Measurements from ENCODE around the gene TAF3. TPM values are rescaled to one million over a fixed set of nuclear protein-coding genes. Genes with fewer than 3 reads are reported as not detected.

TAF3 gene
- polyA plus RNA-seq, 3 donors: 1.6 to 3.9 (median 3.4) TPM

- H3K4me1 Mint-ChIP-seq: no peaks in the 10 kb centered on the region
Observed at GRCh38 chr10:7886056-7886455, 67.8 kb downstream of the TAF3 start.

GRCh38 chr10:7887174-7887816 lies 69.0 kb downstream of the TAF3 start:
- Mint-ChIP-seq H3K9me3 (peaks cover 0 to 1% (median 0%) of the 10 kb centered on the region in 7 donors), H3K4me1 (no peaks in the 10 kb centered on the region), H3K27ac (no peak overlapping the region), H3K36me3 (peaks cover 0 to 3% of the 10 kb centered on the region in 2 donors), H3K4me3 (no peak overlapping the region), H3K27me3 (ENCODE audit: low read depth in 3 of 3) (peaks cover 0 to 2% (median 0%) of the 10 kb centered on the region in 3 donors)
- intact Hi-C loops (cut with micrococcal nuclease): no loop called here
- Histone ChIP-seq H3K27me3 (ENCODE audit: control insufficient read depth in 2 of 2, insufficient read depth in 2 of 2, low read length in 2 of 2) (no peaks in the 10 kb centered on the region), H3K36me3 (replicated peaks in 1 of 2; ENCODE audit: control insufficient read depth in 1 of 2, insufficient read depth in 2 of 2, low read length in 2 of 2) (no peaks in the 10 kb centered on the region), H3K4me1 (ENCODE audit: control insufficient read depth in 1 of 2, insufficient read depth in 2 of 2, low read length in 2 of 2) (no peaks in the 10 kb centered on the region), H4K20me1 (ENCODE audit: insufficient read depth, low read length) (peaks cover 42% of the 10 kb centered on the region), H3K27ac (ENCODE audit: low read depth in 1 of 2, low read length in 2 of 2) (no peak overlapping the region), H3K79me2 (ENCODE audit: insufficient read depth, low read length) (no peaks in the 10 kb centered on the region), H3K9me3 (replicated peaks in 1 of 2; ENCODE audit: control insufficient read depth in 1 of 2, insufficient read depth in 1 of 2, low read length in 2 of 2) (no peaks in the 10 kb centered on the region), H2AFZ (ENCODE audit: insufficient read depth, low read depth, low read length, poor library complexity, severe bottlenecking) (no peak overlapping the region), H3K4me3 (replicated peaks in 1 of 3; ENCODE audit: low read depth in 2 of 3, low read length in 3 of 3) (no peak overlapping the region), H3K4me2 (replicated peaks; ENCODE audit: extremely low read depth, low read length, poor library complexity, severe bottlenecking) (no peak overlapping the region), H3K9ac (ENCODE audit: insufficient read depth, low read length, poor library complexity, severe bottlenecking) (no peak overlapping the region)
- DNase-seq: no peak
- TF ChIP-seq CTCF (IDR thresholded peaks at IDR 0.05): no peak
- 95% methylated on average over 3 of the region's 8 CpGs for WGBS (ENCODE audit: insufficient coverage)

More at GRCh38 chr10:7886056-7886455, 67.8 kb downstream of the TAF3 start:
- Histone ChIP-seq H2AFZ (ENCODE audit: insufficient read depth, low read depth, low read length, poor library complexity, severe bottlenecking) (no peak overlapping the region), H3K4me2 (replicated peaks; ENCODE audit: extremely low read depth, low read length, poor library complexity, severe bottlenecking) (no peak overlapping the region), H3K9me3 (replicated peaks in 1 of 2; ENCODE audit: control insufficient read depth in 1 of 2, insufficient read depth in 1 of 2, low read length in 2 of 2) (no peaks in the 10 kb centered on the region), H3K36me3 (replicated peaks in 1 of 2; ENCODE audit: control insufficient read depth in 1 of 2, insufficient read depth in 2 of 2, low read length in 2 of 2) (no peaks in the 10 kb centered on the region), H3K4me1 (ENCODE audit: control insufficient read depth in 1 of 2, insufficient read depth in 2 of 2, low read length in 2 of 2) (no peaks in the 10 kb centered on the region), H3K27me3 (ENCODE audit: control insufficient read depth in 2 of 2, insufficient read depth in 2 of 2, low read length in 2 of 2) (no peaks in the 10 kb centered on the region), H3K27ac (ENCODE audit: low read depth in 1 of 2, low read length in 2 of 2) (no peak overlapping the region), H3K9ac (ENCODE audit: insufficient read depth, low read length, poor library complexity, severe bottlenecking) (no peak overlapping the region), H3K4me3 (replicated peaks in 1 of 3; ENCODE audit: low read depth in 2 of 3, low read length in 3 of 3) (no peak overlapping the region), H3K79me2 (ENCODE audit: insufficient read depth, low read length) (no peaks in the 10 kb centered on the region), H4K20me1 (ENCODE audit: insufficient read depth, low read length) (peaks cover 50% of the 10 kb centered on the region)
- no peak overlapping the region for H3K27ac Mint-ChIP-seq
- H3K9me3 Mint-ChIP-seq: peaks cover 0 to 1% (median 0%) of the 10 kb centered on the region in 7 donors
- peaks cover 0 to 3% of the 10 kb centered on the region in 2 donors for H3K36me3 Mint-ChIP-seq
- H3K4me3 Mint-ChIP-seq: no peak overlapping the region
- intact Hi-C loops (cut with micrococcal nuclease): no loop called here
- DNase-seq: no peak
- no peak for TF ChIP-seq CTCF (IDR thresholded peaks at IDR 0.05)
- H3K27me3 Mint-ChIP-seq (ENCODE audit: low read depth in 3 of 3): peaks cover 0 to 2% (median 0%) of the 10 kb centered on the region in 3 donors
- WGBS (ENCODE audit: insufficient coverage): 97% methylated on average over 2 of the region's 2 CpGs
